A549 (cell line): ENCODE data around the gene CSTPP1.

Experiments used
- CBX8 ChIP-seq: fragments of 200-600 bp; sonication (generic); IDR thresholded peaks from 2 replicates; pipeline ENCODE4 v1.6.1; 2016
- CHD2 ChIP-seq: fragments of 150-350 bp; IDR thresholded peaks from 2 replicates; pipeline ENCODE4 v1.6.1; 2014; ENCODE audit warnings: low read length; ENCODE audit not compliant: partially characterized antibody
- EP300 ChIP-seq, 2 experiments: fragments of >200 bp; sonication (Bioruptor Twin); formaldehyde crosslinking; IDR thresholded peaks; 2 replicates in 1 of 2; 3 replicates in 1 of 2; pipeline ENCODE4 v1.6.1; 2016 to 2017
- ESRRA ChIP-seq: fragments of 150-350 bp; IDR thresholded peaks from 2 replicates; pipeline ENCODE4 v1.6.1; 2014; ENCODE audit warnings: mild to moderate bottlenecking, low read length, borderline replicate concordance
- FOSL2 ChIP-seq, 2 experiments: fragments of 450-650 bp in 1 of 2; fragments of >200 bp in 1 of 2; sonication (Bioruptor Twin) in 1 of 2; formaldehyde crosslinking; IDR thresholded peaks; 2 replicates each; pipeline versions ENCODE4 v1.5.0 to v1.6.1; 2016 to 2020; ENCODE audit warnings: mild to moderate bottlenecking in 1 of 2, moderate library complexity in 1 of 2
- HDAC2 ChIP-seq: fragments of 200-600 bp; sonication (generic); IDR thresholded peaks from 2 replicates; pipeline ENCODE4 v1.6.1; 2016
- JUNB ChIP-seq: fragments of >200 bp; sonication (Bioruptor Twin); formaldehyde crosslinking; IDR thresholded peaks from 2 replicates; pipeline ENCODE4 v1.6.1; 2016
- KDM1A ChIP-seq: fragments of 200-600 bp; sonication (generic); IDR thresholded peaks from 2 replicates; pipeline ENCODE4 v1.6.1; 2016; ENCODE audit warnings: low read depth, mild to moderate bottlenecking
- KDM5A ChIP-seq: fragments of 200-600 bp; sonication (generic); IDR thresholded peaks from 2 replicates; pipeline ENCODE4 v1.6.1; 2016; ENCODE audit warnings: antibody characterized with exemption, mild to moderate bottlenecking
- RARB ChIP-seq: fragments of 250-450 bp; sonication (Bioruptor Pico); IDR thresholded peaks from 2 replicates; pipeline ENCODE4 v1.8.0; 2021; ENCODE audit warnings: mild to moderate bottlenecking, moderate library complexity
- RFX5 ChIP-seq: fragments of 450-650 bp; IDR thresholded peaks from 2 replicates; pipeline ENCODE4 v1.7.1; 2014; ENCODE audit warnings: antibody characterized with exemption, mild to moderate bottlenecking, moderate library complexity
- SMC3 ChIP-seq: fragments of >200 bp; sonication (Bioruptor Twin); formaldehyde crosslinking; IDR thresholded peaks from 3 replicates; pipeline ENCODE4 v1.6.1; 2018; ENCODE audit warnings: inconsistent platforms
- TF ChIP-seq, protein P1 (sequence below): fragments of 200-600 bp; sonication (generic); IDR thresholded peaks from 2 replicates; pipeline ENCODE4 v1.6.1; 2016; ENCODE audit warnings: antibody characterized with exemption, mild to moderate bottlenecking, moderate library complexity
- TF ChIP-seq, protein P2 (sequence below): fragments of >200 bp; sonication (Bioruptor Twin); formaldehyde crosslinking; IDR thresholded peaks from 3 replicates; pipeline ENCODE4 v1.5.1; 2016

DNA sequence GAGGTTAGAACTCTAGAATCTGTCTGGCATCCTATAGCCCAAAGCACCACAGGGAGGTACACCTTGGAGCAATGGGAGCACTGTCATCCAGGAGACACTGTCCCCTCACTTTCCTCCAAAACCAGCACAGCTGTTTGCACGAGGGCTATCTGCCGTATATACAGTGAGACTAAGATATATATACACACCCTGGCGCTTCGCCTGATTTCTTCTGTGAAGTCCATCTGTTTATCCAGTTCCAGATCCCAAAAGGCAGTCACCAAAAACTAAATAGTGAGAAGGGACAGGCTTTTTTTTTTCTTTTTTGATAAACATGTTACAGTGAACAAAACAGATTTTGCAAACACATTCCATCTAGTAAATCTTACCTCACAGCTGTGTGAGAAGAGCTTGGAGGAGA lies 171.7 kb downstream of the CSTPP1 start:
- TF ChIP-seq CHD2 (no peak), EP300 (IDR thresholded peaks at IDR 0.05) (no peak), KDM1A (no peak), JUNB (no peak), CBX8 (no peak), HDAC2 (no peak), FOSL2 (IDR thresholded peaks at IDR 0.05) (no peak), FOSL2 (CRISPR knock-in tag; IDR thresholded peaks at IDR 0.05) (no peak), ESRRA (no peak), RFX5 (no peak), KDM5A (no peak), SMC3 (no peak), RARB (CRISPR knock-in tag) (no peak)
- TF ChIP-seq, protein P1, sequence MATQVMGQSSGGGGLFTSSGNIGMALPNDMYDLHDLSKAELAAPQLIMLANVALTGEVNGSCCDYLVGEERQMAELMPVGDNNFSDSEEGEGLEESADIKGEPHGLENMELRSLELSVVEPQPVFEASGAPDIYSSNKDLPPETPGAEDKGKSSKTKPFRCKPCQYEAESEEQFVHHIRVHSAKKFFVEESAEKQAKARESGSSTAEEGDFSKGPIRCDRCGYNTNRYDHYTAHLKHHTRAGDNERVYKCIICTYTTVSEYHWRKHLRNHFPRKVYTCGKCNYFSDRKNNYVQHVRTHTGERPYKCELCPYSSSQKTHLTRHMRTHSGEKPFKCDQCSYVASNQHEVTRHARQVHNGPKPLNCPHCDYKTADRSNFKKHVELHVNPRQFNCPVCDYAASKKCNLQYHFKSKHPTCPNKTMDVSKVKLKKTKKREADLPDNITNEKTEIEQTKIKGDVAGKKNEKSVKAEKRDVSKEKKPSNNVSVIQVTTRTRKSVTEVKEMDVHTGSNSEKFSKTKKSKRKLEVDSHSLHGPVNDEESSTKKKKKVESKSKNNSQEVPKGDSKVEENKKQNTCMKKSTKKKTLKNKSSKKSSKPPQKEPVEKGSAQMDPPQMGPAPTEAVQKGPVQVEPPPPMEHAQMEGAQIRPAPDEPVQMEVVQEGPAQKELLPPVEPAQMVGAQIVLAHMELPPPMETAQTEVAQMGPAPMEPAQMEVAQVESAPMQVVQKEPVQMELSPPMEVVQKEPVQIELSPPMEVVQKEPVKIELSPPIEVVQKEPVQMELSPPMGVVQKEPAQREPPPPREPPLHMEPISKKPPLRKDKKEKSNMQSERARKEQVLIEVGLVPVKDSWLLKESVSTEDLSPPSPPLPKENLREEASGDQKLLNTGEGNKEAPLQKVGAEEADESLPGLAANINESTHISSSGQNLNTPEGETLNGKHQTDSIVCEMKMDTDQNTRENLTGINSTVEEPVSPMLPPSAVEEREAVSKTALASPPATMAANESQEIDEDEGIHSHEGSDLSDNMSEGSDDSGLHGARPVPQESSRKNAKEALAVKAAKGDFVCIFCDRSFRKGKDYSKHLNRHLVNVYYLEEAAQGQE: no peak
- TF ChIP-seq, protein P2, sequence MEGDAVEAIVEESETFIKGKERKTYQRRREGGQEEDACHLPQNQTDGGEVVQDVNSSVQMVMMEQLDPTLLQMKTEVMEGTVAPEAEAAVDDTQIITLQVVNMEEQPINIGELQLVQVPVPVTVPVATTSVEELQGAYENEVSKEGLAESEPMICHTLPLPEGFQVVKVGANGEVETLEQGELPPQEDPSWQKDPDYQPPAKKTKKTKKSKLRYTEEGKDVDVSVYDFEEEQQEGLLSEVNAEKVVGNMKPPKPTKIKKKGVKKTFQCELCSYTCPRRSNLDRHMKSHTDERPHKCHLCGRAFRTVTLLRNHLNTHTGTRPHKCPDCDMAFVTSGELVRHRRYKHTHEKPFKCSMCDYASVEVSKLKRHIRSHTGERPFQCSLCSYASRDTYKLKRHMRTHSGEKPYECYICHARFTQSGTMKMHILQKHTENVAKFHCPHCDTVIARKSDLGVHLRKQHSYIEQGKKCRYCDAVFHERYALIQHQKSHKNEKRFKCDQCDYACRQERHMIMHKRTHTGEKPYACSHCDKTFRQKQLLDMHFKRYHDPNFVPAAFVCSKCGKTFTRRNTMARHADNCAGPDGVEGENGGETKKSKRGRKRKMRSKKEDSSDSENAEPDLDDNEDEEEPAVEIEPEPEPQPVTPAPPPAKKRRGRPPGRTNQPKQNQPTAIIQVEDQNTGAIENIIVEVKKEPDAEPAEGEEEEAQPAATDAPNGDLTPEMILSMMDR: no peak
